Uterus (tissue), 4 donors: ENCODE measurements around the gene PARP9. TPM values are rescaled to one million over a fixed set of nuclear protein-coding genes. Genes with fewer than 3 reads are reported as not detected.

Source experiments
- DNase-seq, 2 donors: peaks; one replicate each; pipeline ENCODE4 v3.0.0-alpha.2; 2019 to 2020
- H3K27ac ChIP-seq, 2 donors: fragments of 200-600 bp; sonication (generic); 1 replicate in 1 of 2; 2 replicates in 1 of 2; pipeline ENCODE4 v1.5.1; 2016 to 2018
- H3K27me3 ChIP-seq, 2 donors: fragments of 200-600 bp; sonication (generic); one replicate each; pipeline ENCODE4 v1.5.1; 2018 to 2019; ENCODE audit warnings: control low read depth in 1 of 2
- H3K36me3 ChIP-seq, 2 donors: fragments of 200-600 bp; sonication (generic); one replicate each; pipeline ENCODE4 v1.5.1; 2019; ENCODE audit warnings: control low read depth in 1 of 2
- H3K4me1 ChIP-seq, 2 donors: fragments of 200-600 bp; sonication (generic); one replicate each; pipeline ENCODE4 v1.5.1; 2018 to 2019; ENCODE audit warnings: control low read depth in 1 of 2
- H3K4me3 ChIP-seq, 2 donors: fragments of 200-600 bp; sonication (generic); 1 replicate in 1 of 2; 2 replicates in 1 of 2; pipeline ENCODE4 v1.5.1; 2018 to 2019; ENCODE audit warnings: mild to moderate bottlenecking in 1 of 2
- H3K9me3 ChIP-seq, 2 donors: fragments of 200-600 bp; sonication (generic); one replicate each; pipeline ENCODE4 v1.5.1; 2019; ENCODE audit warnings: control low read depth in 1 of 2
- CTCF ChIP-seq, 4 experiments: fragments of 200-600 bp in 2 of 4; fragments of 450-650 bp in 2 of 4; sonication (generic) in 2 of 4; IDR thresholded peaks; one replicate each; pipeline ENCODE4 v1.5.1; 2016 to 2019; ENCODE audit warnings: antibody characterized with exemption in 4 of 4, mild to moderate bottlenecking in 2 of 4, moderate library complexity in 1 of 4
- POLR2A ChIP-seq, 2 donors: fragments of 450-650 bp; IDR thresholded peaks; one replicate each; pipeline ENCODE4 v1.6.1; 2016; ENCODE audit warnings: antibody characterized with exemption in 2 of 2, mild to moderate bottlenecking in 1 of 2, moderate library complexity in 1 of 2
- intact Hi-C: fragments of 100-400 bp; cut with DNase I; formaldehyde crosslinking; loops from one replicate; pipeline ENCODE4 v1.15.1; 2023; ENCODE audit warnings: low total_unique reads
- total RNA-seq, 4 donors: library from RNA; depleted of rRNA in 3 of 4; stranded (reverse); fragments of >200 nt in 3 of 4; gene quantifications; one replicate each; pipeline versions ENCODE4 v1.1.0 to v1.2.4, GENCODE V29; 2014 to 2023
- donor health status: DM: yes; HTN: yes; CAD: no.

PARP9 gene
- total RNA-seq, 4 donors from 2014 or later: 16.8 to 80.7 (median 35.8) TPM

GRCh38 chr3:122538956-122539490 is 25.1 kb downstream of the PARP9 start:
- no peak overlapping the region for H3K4me3 ChIP-seq
- H3K4me1 ChIP-seq: no peaks in the 10 kb centered on the region
- no peaks in the 10 kb centered on the region for H3K36me3 ChIP-seq
- DNase-seq: no peak
- TF ChIP-seq POLR2A (IDR thresholded peaks at IDR 0.05) (no peak), CTCF (IDR thresholded peaks at IDR 0.05) (no peak)
- H3K9me3 ChIP-seq: no peaks in the 10 kb centered on the region
- intact Hi-C loops: no loop called here
- no peak overlapping the region for H3K27ac ChIP-seq
- H3K27me3 ChIP-seq: no peaks in the 10 kb centered on the region

- H3K27ac ChIP-seq: no peak overlapping the region
- H3K4me1 ChIP-seq: no peaks in the 10 kb centered on the region
- no peak overlapping the region for H3K4me3 ChIP-seq
- no peak for DNase-seq
- no peaks in the 10 kb centered on the region for H3K9me3 ChIP-seq
- H3K36me3 ChIP-seq: no peaks in the 10 kb centered on the region
- TF ChIP-seq POLR2A (IDR thresholded peaks at IDR 0.05) (no peak), CTCF (IDR thresholded peaks at IDR 0.05) (no peak)
- no peaks in the 10 kb centered on the region for H3K27me3 ChIP-seq
- intact Hi-C loops: no loop called here
These were observed 27.5 kb downstream of the PARP9 start for GRCh38 chr3:122536632-122537001.

- no peaks in the 10 kb centered on the region for H3K36me3 ChIP-seq
- DNase-seq: no peak
- intact Hi-C loops: no loop called here
These were observed 28.0 kb downstream of the PARP9 start for GRCh38 chr3:122535964-122536631.

GRCh38 chr3:122533931-122534334 is 30.2 kb downstream of the PARP9 start:
- H3K9me3 ChIP-seq: no peaks in the 10 kb centered on the region
- intact Hi-C loops: no loop called here
- no peak overlapping the region for H3K27ac ChIP-seq
- H3K4me1 ChIP-seq: no peaks in the 10 kb centered on the region
- H3K27me3 ChIP-seq: no peaks in the 10 kb centered on the region
- no peak overlapping the region for H3K4me3 ChIP-seq
- no peak for DNase-seq
- TF ChIP-seq CTCF (IDR thresholded peaks at IDR 0.05) (no peak), POLR2A (IDR thresholded peaks at IDR 0.05) (no peak)
- no peaks in the 10 kb centered on the region for H3K36me3 ChIP-seq

More at GRCh38 chr3:122535964-122536631, 28.0 kb downstream of the PARP9 start:
- TF ChIP-seq CTCF (IDR thresholded peaks at IDR 0.05) (no peak), POLR2A (IDR thresholded peaks at IDR 0.05) (no peak)
- Histone ChIP-seq H3K9me3 (no peaks in the 10 kb centered on the region), H3K27me3 (no peaks in the 10 kb centered on the region), H3K27ac (no peak overlapping the region), H3K4me3 (no peak overlapping the region), H3K4me1 (no peaks in the 10 kb centered on the region)

GRCh38 chr3:122533480-122533879 is 30.6 kb downstream of the PARP9 start:
- no peak overlapping the region for H3K27ac ChIP-seq
- no peak for DNase-seq
- H3K4me1 ChIP-seq: no peaks in the 10 kb centered on the region
- H3K27me3 ChIP-seq: no peaks in the 10 kb centered on the region
- no peaks in the 10 kb centered on the region for H3K9me3 ChIP-seq
- TF ChIP-seq POLR2A (IDR thresholded peaks at IDR 0.05) (no peak), CTCF (IDR thresholded peaks at IDR 0.05) (no peak)
- intact Hi-C loops: no loop called here
- H3K4me3 ChIP-seq: no peak overlapping the region
- no peaks in the 10 kb centered on the region for H3K36me3 ChIP-seq
